ENCODE results near the gene TMEM120B. TPM values are rescaled to one million over a fixed set of nuclear protein-coding genes. Genes with fewer than 3 reads are reported as not detected.

The TMEM120B gene
- total RNA-seq, 4 donors from 2014 or later, result 3.5 to 7.2 (median 5.1) TPM

DNA sequence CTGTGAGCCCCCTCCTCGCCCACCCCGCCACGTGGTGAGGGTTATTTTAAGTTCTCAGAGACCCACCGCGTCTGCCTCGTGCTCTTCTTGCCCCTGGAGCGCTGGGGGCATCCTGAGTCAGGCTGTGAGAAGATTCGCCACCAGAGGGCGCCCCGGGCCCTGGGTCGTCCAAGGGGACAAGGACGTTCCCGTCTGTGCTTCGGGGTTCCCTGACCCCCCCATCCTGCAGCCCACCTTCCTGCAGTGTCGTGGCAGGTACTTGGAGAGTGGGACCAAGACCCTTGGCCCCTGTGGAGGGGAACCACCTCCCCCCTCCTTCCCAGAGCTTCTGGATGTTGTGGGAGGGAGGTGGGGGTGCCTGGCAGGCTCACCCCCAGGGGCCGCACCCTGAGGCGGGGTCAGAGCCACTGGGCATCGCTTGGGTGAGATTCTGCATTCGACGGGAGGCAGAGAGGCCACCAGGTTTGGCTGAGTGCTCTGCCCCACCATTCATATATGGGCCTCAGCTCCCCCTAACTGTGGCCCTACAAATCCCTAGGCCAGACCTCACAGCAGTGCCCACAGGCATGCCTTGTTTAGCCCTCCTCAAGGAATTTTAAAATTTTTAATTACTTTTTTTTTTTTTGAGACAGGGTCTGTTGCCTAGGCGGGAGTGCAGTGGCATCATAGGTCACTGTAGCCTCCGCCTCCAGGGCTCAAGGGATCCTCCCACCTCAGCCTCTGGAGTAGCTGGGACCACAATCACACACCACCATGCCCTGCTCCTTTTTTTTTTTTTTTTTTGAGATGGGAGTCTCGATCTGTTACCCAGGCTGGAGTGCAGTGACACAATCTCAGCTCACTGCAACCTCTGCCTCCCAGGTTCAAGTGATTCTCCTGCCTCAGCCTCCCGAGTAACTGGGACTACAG lies 63.9 kb downstream of the TMEM120B start:
- H3K4me3 ChIP-seq (ENCODE audit: low read depth, poor library complexity, severe bottlenecking), result no peak overlapping the region
- intact Hi-C loops (cut with DNase I; ENCODE audit: low total_unique reads), result no loop called here
- WGBS, 2 donors, result 24 to 31% methylated on average over 21 to 24 of the region's 24 CpGs
- DNase-seq (ENCODE audit: low spot score in 2 of 2), result peak; percentile 72 to 97
- no peak for TF ChIP-seq POLR2A (IDR thresholded peaks at IDR 0.05)
- TF ChIP-seq, protein P1, sequence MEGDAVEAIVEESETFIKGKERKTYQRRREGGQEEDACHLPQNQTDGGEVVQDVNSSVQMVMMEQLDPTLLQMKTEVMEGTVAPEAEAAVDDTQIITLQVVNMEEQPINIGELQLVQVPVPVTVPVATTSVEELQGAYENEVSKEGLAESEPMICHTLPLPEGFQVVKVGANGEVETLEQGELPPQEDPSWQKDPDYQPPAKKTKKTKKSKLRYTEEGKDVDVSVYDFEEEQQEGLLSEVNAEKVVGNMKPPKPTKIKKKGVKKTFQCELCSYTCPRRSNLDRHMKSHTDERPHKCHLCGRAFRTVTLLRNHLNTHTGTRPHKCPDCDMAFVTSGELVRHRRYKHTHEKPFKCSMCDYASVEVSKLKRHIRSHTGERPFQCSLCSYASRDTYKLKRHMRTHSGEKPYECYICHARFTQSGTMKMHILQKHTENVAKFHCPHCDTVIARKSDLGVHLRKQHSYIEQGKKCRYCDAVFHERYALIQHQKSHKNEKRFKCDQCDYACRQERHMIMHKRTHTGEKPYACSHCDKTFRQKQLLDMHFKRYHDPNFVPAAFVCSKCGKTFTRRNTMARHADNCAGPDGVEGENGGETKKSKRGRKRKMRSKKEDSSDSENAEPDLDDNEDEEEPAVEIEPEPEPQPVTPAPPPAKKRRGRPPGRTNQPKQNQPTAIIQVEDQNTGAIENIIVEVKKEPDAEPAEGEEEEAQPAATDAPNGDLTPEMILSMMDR (IDR thresholded peaks at IDR 0.05), result peak in 1 of 3 donors; percentile 73

DNA sequence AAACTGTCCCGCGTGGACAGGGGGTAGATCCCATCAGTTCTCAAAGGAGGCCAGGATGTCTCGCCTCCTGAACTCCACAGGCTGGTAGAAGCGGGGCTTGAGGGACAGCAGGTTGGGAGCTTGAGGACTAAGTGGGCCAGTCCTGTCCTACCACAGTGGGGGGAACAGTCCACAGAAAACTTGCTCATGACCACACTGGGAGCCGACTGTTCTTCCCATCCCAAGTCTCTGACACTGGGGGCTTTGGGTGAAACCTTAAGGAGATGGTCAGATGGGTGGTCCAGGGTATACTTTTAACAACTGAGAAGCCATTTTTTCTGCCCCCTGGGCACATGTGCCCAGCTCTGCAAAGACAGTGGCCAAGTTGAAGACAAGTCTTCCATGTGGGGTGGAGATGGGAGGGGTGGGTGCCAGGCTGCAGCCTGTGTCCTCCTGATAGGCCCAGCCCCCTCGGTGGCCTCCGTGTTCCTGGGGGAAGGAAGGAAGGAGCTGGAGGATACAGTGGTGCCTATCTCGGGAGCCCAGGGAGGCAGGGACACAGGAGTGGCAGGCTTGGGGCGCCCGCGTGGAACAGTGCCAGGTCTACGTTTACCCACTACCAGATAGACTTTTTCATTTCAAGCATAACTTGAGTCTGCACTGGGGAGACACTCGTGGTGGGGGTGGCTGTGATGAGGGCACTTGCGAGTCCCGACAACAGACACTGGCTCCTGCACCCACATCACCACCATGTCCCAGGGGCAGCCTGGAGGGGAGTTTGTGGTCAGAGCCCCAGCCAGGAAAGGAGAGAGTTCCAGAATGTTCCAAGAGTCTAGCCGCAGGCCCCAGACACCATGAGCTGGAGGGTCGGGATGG lies 66.2 kb downstream of the TMEM120B start:
- intact Hi-C loops (cut with DNase I; ENCODE audit: low total_unique reads), result no loop called here
- TF ChIP-seq, protein P1 (IDR thresholded peaks at IDR 0.05), result no peak
- TF ChIP-seq POLR2A (IDR thresholded peaks at IDR 0.05), result no peak
- WGBS, 2 donors, result 76 to 84% methylated on average over 16 to 17 of the region's 17 CpGs
- no peak for DNase-seq (ENCODE audit: low spot score in 2 of 2)
- H3K4me3 ChIP-seq (ENCODE audit: low read depth, poor library complexity, severe bottlenecking), result no peak overlapping the region

DNA sequence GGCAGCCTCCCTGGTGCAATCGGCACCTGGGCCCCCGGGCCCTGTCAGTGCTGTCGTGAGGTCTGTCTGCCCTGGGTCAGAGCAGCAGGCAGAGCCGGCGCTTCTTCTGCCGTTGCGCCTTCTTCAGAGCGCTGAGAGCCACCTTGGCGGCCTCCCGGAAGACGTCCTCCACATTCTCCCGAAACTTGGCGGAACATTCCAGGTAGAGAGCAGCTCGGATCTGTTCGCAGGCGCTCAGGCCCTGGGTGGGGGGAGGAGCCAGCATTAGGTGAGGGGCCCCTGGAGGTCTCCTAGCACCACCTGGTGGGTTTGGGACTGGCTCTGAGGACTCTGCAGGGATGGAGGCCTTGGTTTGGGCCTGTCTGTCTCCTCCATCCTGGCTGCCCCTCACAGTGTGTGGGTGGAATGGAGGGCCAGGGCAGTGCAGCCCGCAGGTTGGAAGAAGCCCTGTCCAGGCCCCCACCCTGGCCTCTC lies 66.9 kb downstream of the TMEM120B start:
- no peak for DNase-seq (ENCODE audit: low spot score in 2 of 2)
- intact Hi-C loops (cut with DNase I; ENCODE audit: low total_unique reads), result no loop called here
- TF ChIP-seq, protein P1 (IDR thresholded peaks at IDR 0.05), result no peak
- no peak for TF ChIP-seq POLR2A (IDR thresholded peaks at IDR 0.05)

DNA sequence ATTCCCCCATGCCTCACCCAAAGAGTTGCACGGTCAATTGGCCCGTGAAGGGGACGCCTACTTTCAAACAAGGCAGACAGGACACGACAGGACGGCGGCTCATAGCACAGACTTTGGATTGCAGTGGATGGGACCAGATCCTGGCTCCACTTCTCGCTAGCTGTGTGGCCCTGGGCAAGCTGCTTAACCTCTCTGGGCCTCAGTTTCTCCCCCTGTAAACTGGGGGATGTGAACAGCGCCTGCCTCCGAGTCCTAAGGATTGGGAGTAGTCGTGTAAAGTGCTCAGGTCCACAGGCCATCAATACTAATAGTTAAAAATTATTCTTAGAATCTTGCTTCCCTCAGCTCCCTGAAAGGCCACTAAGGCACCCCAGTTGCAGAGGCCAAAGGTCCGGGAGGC lies 67.9 kb downstream of the TMEM120B start:
- no peak for DNase-seq (ENCODE audit: low spot score in 2 of 2)
- WGBS, 2 donors, result 96 to 98% methylated on average over 11 of the region's 11 CpGs
- no peak overlapping the region for H3K4me3 ChIP-seq (ENCODE audit: low read depth, poor library complexity, severe bottlenecking)
- intact Hi-C loops (cut with DNase I; ENCODE audit: low total_unique reads), result no loop called here
- TF ChIP-seq POLR2A (IDR thresholded peaks at IDR 0.05), result no peak
- TF ChIP-seq, protein P1 (IDR thresholded peaks at IDR 0.05), result no peak

More for the DNA sequence above, 66.9 kb downstream of the TMEM120B start:
- no peak overlapping the region for H3K4me3 ChIP-seq (ENCODE audit: low read depth, poor library complexity, severe bottlenecking)
- WGBS, 2 donors, result 88 to 91% methylated on average over 5 to 17 of the region's 17 CpGs

DNA sequence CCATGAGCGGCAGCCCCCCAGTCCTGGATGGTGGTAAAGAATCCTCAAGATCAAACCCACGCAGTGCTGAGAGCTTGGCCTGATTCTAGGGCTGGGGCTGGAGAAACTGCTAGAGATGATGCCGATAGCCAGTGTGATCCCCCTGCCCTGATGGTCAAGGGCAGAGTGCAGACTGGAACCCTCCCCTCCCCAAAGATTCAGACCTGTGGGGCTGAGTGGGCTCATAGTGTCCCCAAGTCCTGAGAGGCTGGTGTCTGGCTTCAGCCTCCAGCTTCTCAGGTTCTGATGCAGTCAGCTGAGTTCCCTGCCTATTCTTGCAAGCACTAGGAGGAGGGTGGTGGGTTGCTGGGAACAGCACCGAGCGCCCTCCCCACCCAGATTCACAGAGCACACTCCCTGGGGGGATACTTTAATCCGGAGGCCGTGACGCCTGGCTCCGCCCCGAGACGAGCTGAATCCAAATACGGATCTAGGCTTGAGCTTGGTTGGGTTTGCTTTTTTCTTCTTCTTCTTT lies 69.0 kb downstream of the TMEM120B start:
- no peak for DNase-seq (ENCODE audit: low spot score in 2 of 2)
- WGBS, 2 donors, result 13 to 45% methylated on average over 10 to 12 of the region's 12 CpGs
- H3K4me3 ChIP-seq (ENCODE audit: low read depth, poor library complexity, severe bottlenecking), result no peak overlapping the region
- TF ChIP-seq, protein P1 (IDR thresholded peaks at IDR 0.05), result no peak
- no peak for TF ChIP-seq POLR2A (IDR thresholded peaks at IDR 0.05)
- intact Hi-C loops (cut with DNase I; ENCODE audit: low total_unique reads), result no loop called here

All from lower leg skin (tissue), 4 donors.